NT2/D1 (cell line): Measurements from ENCODE around the gene TTI1.

Experiments used
- DNase-seq: peaks from one replicate; pipeline ENCODE4 v3.0.0-alpha.2; 2011; ENCODE audit warnings: low read depth, low spot score
- H3K27me3 ChIP-seq: 2 replicates; pipeline ENCODE4 v1.6.0; 2011; ENCODE audit warnings: mild to moderate bottlenecking; ENCODE audit not compliant: insufficient read length, insufficient read depth
- H3K36me3 ChIP-seq: 2 replicates; pipeline ENCODE4 v1.6.1; 2011; ENCODE audit warnings: mild to moderate bottlenecking, low read length, mixed read lengths; ENCODE audit not compliant: insufficient read depth, insufficient read length
- H3K4me1 ChIP-seq: 2 replicates; pipeline ENCODE4 v1.5.1; 2011; ENCODE audit not compliant: insufficient read depth, insufficient read length
- H3K4me3 ChIP-seq: 2 replicates; pipeline ENCODE4 v1.5.1; 2011; ENCODE audit warnings: low read depth; ENCODE audit not compliant: insufficient read length
- H3K9ac ChIP-seq: 2 replicates; pipeline ENCODE4 v1.6.0; 2011; ENCODE audit warnings: low read depth; ENCODE audit not compliant: insufficient read length
- H3K9me3 ChIP-seq: 2 replicates; pipeline ENCODE4 v1.5.1; 2011; ENCODE audit warnings: mild to moderate bottlenecking, low read length; ENCODE audit not compliant: insufficient read depth
- SUZ12 ChIP-seq: IDR thresholded peaks from 2 replicates; pipeline ENCODE4 v1.6.1; 2011; ENCODE audit not compliant: insufficient read length, insufficient read depth; ENCODE audit errors: extremely low read depth
- YY1 ChIP-seq: IDR thresholded peaks from 2 replicates; pipeline ENCODE4 v1.6.1; 2011; ENCODE audit not compliant: insufficient read length, insufficient read depth
- ZNF274 ChIP-seq: IDR thresholded peaks from 2 replicates; pipeline ENCODE4 v1.6.1; 2011; ENCODE audit warnings: mild to moderate bottlenecking, low read depth, low read length

Gene TTI1

GRCh38 chr20:37945091-37945547 is 88.1 kb downstream of the TTI1 start:
- Histone ChIP-seq H3K27me3 (no peaks in the 10 kb centered on the region), H3K36me3 (no peaks in the 10 kb centered on the region), H3K9ac (no peak overlapping the region), H3K4me1 (no peaks in the 10 kb centered on the region), H3K9me3 (peaks cover 13% of the 10 kb centered on the region; the same call in 1 of the 2 replicates), H3K4me3 (no peak overlapping the region)
- TF ChIP-seq ZNF274: no peak
- TF ChIP-seq SUZ12: no peak
- no peak for TF ChIP-seq YY1
- no peak for DNase-seq

- H3K9me3 ChIP-seq: peaks cover 13% of the 10 kb centered on the region; the same call in 1 of the 2 replicates
- H3K9ac ChIP-seq: no peak overlapping the region
- H3K27me3 ChIP-seq: no peaks in the 10 kb centered on the region
- no peak overlapping the region for H3K4me3 ChIP-seq
- no peaks in the 10 kb centered on the region for H3K36me3 ChIP-seq
- TF ChIP-seq YY1 (no peak), SUZ12 (no peak), ZNF274 (no peak)
- H3K4me1 ChIP-seq: no peaks in the 10 kb centered on the region
- no peak for DNase-seq
Measured at GRCh38 chr20:37944456-37944981, 88.7 kb downstream of the TTI1 start.

GRCh38 chr20:37943501-37944455 is 89.5 kb downstream of the TTI1 start:
- H3K4me3 ChIP-seq: no peak overlapping the region
- H3K36me3 ChIP-seq: no peaks in the 10 kb centered on the region
- TF ChIP-seq SUZ12: no peak
- no peak for TF ChIP-seq ZNF274
- TF ChIP-seq YY1: no peak
- no peak overlapping the region for H3K9ac ChIP-seq
- H3K9me3 ChIP-seq: peaks cover 13% of the 10 kb centered on the region; the same call in 1 of the 2 replicates
- DNase-seq: no peak
- no peaks in the 10 kb centered on the region for H3K27me3 ChIP-seq
- H3K4me1 ChIP-seq: no peaks in the 10 kb centered on the region

GRCh38 chr20:37943033-37943432 is 90.2 kb downstream of the TTI1 start:
- DNase-seq: no peak
- TF ChIP-seq YY1: no peak
- Histone ChIP-seq H3K4me1 (no peaks in the 10 kb centered on the region), H3K27me3 (no peaks in the 10 kb centered on the region), H3K9ac (no peak overlapping the region), H3K9me3 (peaks cover 9% of the 10 kb centered on the region; the same call in 1 of the 2 replicates), H3K36me3 (no peaks in the 10 kb centered on the region), H3K4me3 (no peak overlapping the region)

- Histone ChIP-seq H3K4me3 (no peak overlapping the region), H3K9ac (no peak overlapping the region), H3K36me3 (no peaks in the 10 kb centered on the region), H3K9me3 (no peaks in the 10 kb centered on the region), H3K4me1 (no peaks in the 10 kb centered on the region), H3K27me3 (no peaks in the 10 kb centered on the region)
- DNase-seq: no peak
- TF ChIP-seq YY1: no peak
- no peak for TF ChIP-seq ZNF274
- no peak for TF ChIP-seq SUZ12
Measured at GRCh38 chr20:37941992-37942391, 91.3 kb downstream of the TTI1 start.

GRCh38 chr20:37941332-37941731 is 91.9 kb downstream of the TTI1 start:
- Histone ChIP-seq H3K4me1 (no peaks in the 10 kb centered on the region), H3K9me3 (no peaks in the 10 kb centered on the region), H3K4me3 (no peak overlapping the region), H3K36me3 (no peaks in the 10 kb centered on the region), H3K9ac (no peak overlapping the region), H3K27me3 (no peaks in the 10 kb centered on the region)
- no peak for DNase-seq
- TF ChIP-seq SUZ12: no peak
- TF ChIP-seq ZNF274: no peak
- TF ChIP-seq YY1: no peak

- Histone ChIP-seq H3K9ac (no peak overlapping the region), H3K4me1 (no peaks in the 10 kb centered on the region), H3K9me3 (no peaks in the 10 kb centered on the region), H3K36me3 (no peaks in the 10 kb centered on the region), H3K27me3 (no peaks in the 10 kb centered on the region), H3K4me3 (no peak overlapping the region)
- no peak for TF ChIP-seq YY1
- TF ChIP-seq SUZ12: no peak
- TF ChIP-seq ZNF274: no peak
- DNase-seq: no peak
Measured at GRCh38 chr20:37940858-37941257, 92.4 kb downstream of the TTI1 start.
